Left forelimb (tissue), 1 donor: ENCODE results near the gene CABP1.
"Not testable (repeated sequence)": the region's sequence is repeated elsewhere in the genome, so short reads cannot be mapped to it uniquely, and the experiment has no call there.

Source experiments
- DNase-seq: peaks from one replicate; pipeline ENCODE4 v3.0.0-alpha.2; 2018; ENCODE audit warnings: low spot score

CABP1 gene

GRCh38 chr12:120639771-120640721 lies at the start of gene CABP1:
Gene CABP1, plus strand, starts transcription at chr12:120640626. Its CDS starts 60 bp downstream, at chr12:120640686.
- no peak for DNase-seq

GRCh38 chr12:120590741-120591407 lies 49.6 kb upstream of the CABP1 start:
- DNase-seq = no peak

GRCh38 chr12:120592121-120593049 lies 48.0 kb upstream of the CABP1 start:
- DNase-seq = no peak

GRCh38 chr12:120596901-120597300 lies 43.5 kb upstream of the CABP1 start:
- no peak for DNase-seq

GRCh38 chr12:120597861-120598260 lies 42.6 kb upstream of the CABP1 start:
- DNase-seq = no peak

GRCh38 chr12:120598674-120599463 lies 41.6 kb upstream of the CABP1 start:
- no peak for DNase-seq

- no peak for DNase-seq
Observed at GRCh38 chr12:120599672-120600552, 40.5 kb upstream of the CABP1 start.

GRCh38 chr12:120602416-120602815 lies 38.0 kb upstream of the CABP1 start:
- not testable (repeated sequence) for DNase-seq

- no peak for DNase-seq
Observed at GRCh38 chr12:120610560-120610959, 29.9 kb upstream of the CABP1 start.

- not testable (repeated sequence) for DNase-seq
Observed at GRCh38 chr12:120611534-120611933, 28.9 kb upstream of the CABP1 start.

GRCh38 chr12:120614848-120615247 lies 25.6 kb upstream of the CABP1 start:
- DNase-seq = no peak

- DNase-seq = not testable (repeated sequence)
Observed at GRCh38 chr12:120617193-120617592, 23.2 kb upstream of the CABP1 start.

GRCh38 chr12:120617767-120618166 lies 22.7 kb upstream of the CABP1 start:
- DNase-seq = not testable (repeated sequence)

GRCh38 chr12:120618954-120619615 lies 21.3 kb upstream of the CABP1 start:
- DNase-seq = no peak

GRCh38 chr12:120620624-120621023 lies 19.8 kb upstream of the CABP1 start:
- no peak for DNase-seq

- DNase-seq = no peak
Observed at GRCh38 chr12:120625557-120626419, 14.6 kb upstream of the CABP1 start.

- no peak for DNase-seq
Observed at GRCh38 chr12:120628919-120629318, 11.5 kb upstream of the CABP1 start.

GRCh38 chr12:120630104-120630892 lies 10.1 kb upstream of the CABP1 start:
- DNase-seq = no peak
